DND-41 (cell line): Measurements from ENCODE around the gene DPPA4.

Source experiments
- ATAC-seq: fragments of 200-7000 bp; cut with Tn5 transposase; 3 replicates; pipeline ENCODE4 v1.9.1; 2021; ENCODE audit warnings: low read depth; ENCODE audit not compliant: insufficient read depth
- DNase-seq: peaks from one replicate; pipeline ENCODE4 v3.0.0-alpha.2; 2020
- H2AFZ ChIP-seq: 2 replicates; pipeline ENCODE4 v1.6.0; 2012; ENCODE audit warnings: low read depth, low read length
- H3K27ac ChIP-seq: 2 replicates; pipeline ENCODE4 v1.5.1; 2012; ENCODE audit warnings: low read length, inconsistent platforms
- H3K27me3 ChIP-seq: fragments of 200-600 bp; sonication (generic); 2 replicates; pipeline ENCODE4 v1.6.0; 2012; ENCODE audit warnings: low read length, mild to moderate bottlenecking, inconsistent platforms; ENCODE audit not compliant: insufficient read depth, poor library complexity
- H3K36me3 ChIP-seq: 2 replicates; pipeline ENCODE4 v1.5.1; 2012; ENCODE audit warnings: low read length, inconsistent platforms; ENCODE audit not compliant: insufficient read depth
- H3K4me1 ChIP-seq: 2 replicates; pipeline ENCODE4 v1.5.1; 2012; ENCODE audit warnings: mild to moderate bottlenecking, low read length; ENCODE audit not compliant: insufficient read depth
- H3K4me2 ChIP-seq: 2 replicates; pipeline ENCODE4 v1.6.0; 2012; ENCODE audit warnings: mild to moderate bottlenecking, moderate library complexity, low read length, inconsistent platforms; ENCODE audit not compliant: insufficient read depth
- H3K4me3 ChIP-seq, 2 experiments: fragments of 200-600 bp in 1 of 2; shearing (Covaris generic) in 1 of 2; 2 replicates each; pipeline ENCODE4 v1.5.1; 2012 to 2016; ENCODE audit warnings: inconsistent platforms in 2 of 2, low read length in 2 of 2, mild to moderate bottlenecking in 2 of 2, low read depth in 1 of 2, moderate library complexity in 1 of 2
- H3K79me2 ChIP-seq: 2 replicates; pipeline ENCODE4 v1.6.0; 2012; ENCODE audit warnings: low read length, inconsistent platforms; ENCODE audit not compliant: insufficient read depth
- H3K9ac ChIP-seq: 2 replicates; pipeline ENCODE4 v1.6.0; 2012; ENCODE audit warnings: low read depth, mild to moderate bottlenecking, inconsistent platforms, low read length, moderate library complexity
- H3K9me3 ChIP-seq: 2 replicates; pipeline ENCODE4 v1.5.1; 2012; ENCODE audit warnings: low read length, moderate library complexity, mild to moderate bottlenecking, inconsistent platforms; ENCODE audit not compliant: insufficient read depth, severe bottlenecking
- H4K20me1 ChIP-seq: 2 replicates; pipeline ENCODE4 v1.6.0; 2012; ENCODE audit warnings: low read length; ENCODE audit not compliant: insufficient read depth
- EZH2 ChIP-seq: IDR thresholded peaks from 3 replicates; pipeline ENCODE4 v1.6.1; 2012; ENCODE audit warnings: borderline replicate concordance, low read depth, mild to moderate bottlenecking, moderate library complexity, low read length, inconsistent platforms; ENCODE audit not compliant: severe bottlenecking
- TF ChIP-seq, protein P1 (sequence below): IDR thresholded peaks from 2 replicates; pipeline ENCODE4 v1.5.1; 2012; ENCODE audit warnings: borderline replicate concordance, low read length, moderate library complexity, mild to moderate bottlenecking; ENCODE audit not compliant: poor library complexity, severe bottlenecking; ENCODE audit errors: extremely low read depth

The DPPA4 gene

DNA sequence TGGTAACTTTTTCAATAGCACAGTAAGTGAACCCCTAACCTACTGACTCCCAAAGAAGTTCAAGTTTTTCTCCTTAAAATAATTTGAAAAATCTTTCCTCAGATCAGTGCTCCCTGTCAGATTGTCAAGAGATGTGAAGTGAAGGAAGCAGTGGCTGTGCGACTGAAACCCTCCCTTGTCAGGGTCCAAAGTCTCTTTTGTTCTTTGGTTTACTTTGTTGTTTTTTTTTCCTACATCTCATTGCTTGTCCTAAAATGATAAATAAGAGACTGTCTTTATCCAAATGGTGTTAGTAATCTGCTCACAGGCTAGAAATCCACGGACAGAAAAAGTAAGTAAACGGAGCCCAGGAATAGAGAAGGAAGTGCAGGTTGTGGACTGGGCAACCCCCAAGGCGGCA is 976 bp upstream of the DPPA4 start:
- Histone ChIP-seq H3K36me3 (no peaks in the 10 kb centered on the region), H4K20me1 (no peaks in the 10 kb centered on the region), H3K4me3 (no peak overlapping the region), H2AFZ (no peak overlapping the region), H3K79me2 (no peaks in the 10 kb centered on the region), H3K27ac (no peak overlapping the region), H3K4me1 (no peaks in the 10 kb centered on the region), H3K4me2 (no peak overlapping the region), H3K9ac (no peak overlapping the region), H3K9me3 (no peaks in the 10 kb centered on the region), H3K27me3 (no peaks in the 10 kb centered on the region)
- TF ChIP-seq, protein P1, sequence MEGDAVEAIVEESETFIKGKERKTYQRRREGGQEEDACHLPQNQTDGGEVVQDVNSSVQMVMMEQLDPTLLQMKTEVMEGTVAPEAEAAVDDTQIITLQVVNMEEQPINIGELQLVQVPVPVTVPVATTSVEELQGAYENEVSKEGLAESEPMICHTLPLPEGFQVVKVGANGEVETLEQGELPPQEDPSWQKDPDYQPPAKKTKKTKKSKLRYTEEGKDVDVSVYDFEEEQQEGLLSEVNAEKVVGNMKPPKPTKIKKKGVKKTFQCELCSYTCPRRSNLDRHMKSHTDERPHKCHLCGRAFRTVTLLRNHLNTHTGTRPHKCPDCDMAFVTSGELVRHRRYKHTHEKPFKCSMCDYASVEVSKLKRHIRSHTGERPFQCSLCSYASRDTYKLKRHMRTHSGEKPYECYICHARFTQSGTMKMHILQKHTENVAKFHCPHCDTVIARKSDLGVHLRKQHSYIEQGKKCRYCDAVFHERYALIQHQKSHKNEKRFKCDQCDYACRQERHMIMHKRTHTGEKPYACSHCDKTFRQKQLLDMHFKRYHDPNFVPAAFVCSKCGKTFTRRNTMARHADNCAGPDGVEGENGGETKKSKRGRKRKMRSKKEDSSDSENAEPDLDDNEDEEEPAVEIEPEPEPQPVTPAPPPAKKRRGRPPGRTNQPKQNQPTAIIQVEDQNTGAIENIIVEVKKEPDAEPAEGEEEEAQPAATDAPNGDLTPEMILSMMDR = no peak
- no peak for ATAC-seq
- DNase-seq = no peak

DNA sequence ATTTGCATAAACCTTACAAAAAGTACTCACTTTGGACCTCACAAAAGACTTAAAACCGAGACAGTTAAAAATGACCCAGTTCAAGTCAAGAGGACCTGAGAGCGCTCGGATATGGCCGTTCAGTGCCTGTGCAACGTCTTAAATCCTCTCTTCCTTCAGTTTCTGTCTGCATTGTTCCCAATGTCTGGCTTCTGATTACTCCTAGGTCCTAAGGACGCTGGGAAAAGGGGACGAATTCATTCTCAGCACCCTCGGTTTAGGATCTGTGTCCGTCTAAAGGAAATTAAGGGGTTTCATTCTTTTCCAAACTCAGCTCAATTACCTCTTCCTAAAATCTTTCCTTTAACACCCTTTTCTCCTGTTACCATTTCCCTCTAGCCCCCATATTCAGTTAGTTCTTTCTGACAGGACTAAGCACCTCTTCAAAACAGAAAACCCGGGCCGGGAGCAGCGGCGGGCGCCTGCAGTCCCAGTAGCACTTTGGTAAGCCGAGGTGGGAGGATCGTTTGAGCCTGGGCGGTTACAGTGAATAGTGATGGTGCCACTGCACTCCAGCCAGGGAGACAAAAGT is 970 bp downstream of the DPPA4 start:
- Histone ChIP-seq H3K27ac (no peak overlapping the region), H2AFZ (no peak overlapping the region), H3K27me3 (no peaks in the 10 kb centered on the region), H3K36me3 (no peaks in the 10 kb centered on the region), H3K9me3 (no peaks in the 10 kb centered on the region), H3K4me2 (no peak overlapping the region), H3K9ac (no peak overlapping the region), H3K79me2 (no peaks in the 10 kb centered on the region), H4K20me1 (no peaks in the 10 kb centered on the region), H3K4me1 (no peaks in the 10 kb centered on the region), H3K4me3 (no peak overlapping the region)
- no peak for DNase-seq
- no peak for ATAC-seq
- TF ChIP-seq, protein P1 = no peak
- TF ChIP-seq EZH2 = no peak

DNA sequence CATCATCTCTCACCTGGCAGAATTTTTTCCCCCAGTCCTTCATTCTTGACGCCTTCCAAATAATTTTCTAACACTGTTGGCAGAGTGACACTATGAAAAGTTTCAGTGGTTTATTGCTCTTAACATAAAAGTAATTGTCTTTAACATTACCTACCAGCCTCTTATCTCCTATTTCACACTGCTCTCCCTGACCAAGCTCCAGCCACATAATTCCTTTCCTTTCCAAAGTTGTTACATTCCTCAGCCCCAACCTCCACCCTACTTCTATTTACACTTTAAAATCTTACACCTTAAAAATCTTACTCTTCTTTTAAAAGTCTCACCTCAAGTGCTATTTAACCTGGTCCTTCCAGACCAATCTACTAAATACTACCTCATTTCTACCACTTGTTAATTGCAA is 2.8 kb downstream of the DPPA4 start:
- no peak overlapping the region for H3K4me2 ChIP-seq
- H3K27me3 ChIP-seq = no peaks in the 10 kb centered on the region
- ATAC-seq = no peak
- no peak overlapping the region for H3K4me3 ChIP-seq
- no peaks in the 10 kb centered on the region for H4K20me1 ChIP-seq
- H3K79me2 ChIP-seq = no peaks in the 10 kb centered on the region
- no peak overlapping the region for H3K27ac ChIP-seq
- no peaks in the 10 kb centered on the region for H3K4me1 ChIP-seq
- no peak overlapping the region for H3K9ac ChIP-seq
- DNase-seq = no peak
- H2AFZ ChIP-seq = no peak overlapping the region
- no peaks in the 10 kb centered on the region for H3K9me3 ChIP-seq
- no peaks in the 10 kb centered on the region for H3K36me3 ChIP-seq
- TF ChIP-seq, protein P1 = no peak
- TF ChIP-seq EZH2 = no peak

DNA sequence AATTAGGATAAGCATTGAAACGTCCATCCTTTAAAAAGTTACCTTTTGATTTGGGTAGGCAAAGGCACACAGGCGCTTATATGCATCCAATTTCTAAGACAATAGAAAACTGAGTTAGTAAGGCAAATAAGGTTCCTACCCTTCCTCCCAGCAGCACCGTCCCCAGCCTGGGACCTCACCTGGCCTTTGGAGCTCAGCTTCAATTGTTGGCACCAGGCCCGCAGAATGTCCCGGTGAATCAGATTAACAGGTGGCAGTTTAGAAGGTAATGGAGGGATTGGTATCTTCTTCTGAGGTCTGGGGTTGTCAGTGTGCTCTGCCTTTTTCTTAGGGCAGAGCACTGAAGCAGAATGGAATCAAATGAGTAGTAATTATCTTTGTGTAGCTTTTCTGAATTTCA is 5.7 kb downstream of the DPPA4 start:
- no peak overlapping the region; the same call in 1 of the 2 replicates for H2AFZ ChIP-seq
- no peak overlapping the region for H3K4me2 ChIP-seq
- H4K20me1 ChIP-seq = no peaks in the 10 kb centered on the region
- no peak overlapping the region for H3K27ac ChIP-seq
- DNase-seq = no peak
- TF ChIP-seq, protein P1 = no peak
- no peak for TF ChIP-seq EZH2
- no peak overlapping the region for H3K4me3 ChIP-seq
- no peaks in the 10 kb centered on the region for H3K9me3 ChIP-seq
- no peaks in the 10 kb centered on the region for H3K4me1 ChIP-seq
- ATAC-seq = no peak
- no peaks in the 10 kb centered on the region for H3K27me3 ChIP-seq
- no peaks in the 10 kb centered on the region for H3K36me3 ChIP-seq
- H3K9ac ChIP-seq = no peak overlapping the region
- H3K79me2 ChIP-seq = no peaks in the 10 kb centered on the region
